DMS 273 (cell line): Measurements from ENCODE around the gene ZSWIM6.
A peak's percentile ranks its signal among the peaks of the same experiment; 100 is the strongest.

ENCODE experiments used
- DNase-seq: peaks from one replicate; lab custom pipeline; 2025; ENCODE audit not compliant: unreplicated experiment; lab: John Stamatoyannopoulos, UW

The ZSWIM6 gene

DNA sequence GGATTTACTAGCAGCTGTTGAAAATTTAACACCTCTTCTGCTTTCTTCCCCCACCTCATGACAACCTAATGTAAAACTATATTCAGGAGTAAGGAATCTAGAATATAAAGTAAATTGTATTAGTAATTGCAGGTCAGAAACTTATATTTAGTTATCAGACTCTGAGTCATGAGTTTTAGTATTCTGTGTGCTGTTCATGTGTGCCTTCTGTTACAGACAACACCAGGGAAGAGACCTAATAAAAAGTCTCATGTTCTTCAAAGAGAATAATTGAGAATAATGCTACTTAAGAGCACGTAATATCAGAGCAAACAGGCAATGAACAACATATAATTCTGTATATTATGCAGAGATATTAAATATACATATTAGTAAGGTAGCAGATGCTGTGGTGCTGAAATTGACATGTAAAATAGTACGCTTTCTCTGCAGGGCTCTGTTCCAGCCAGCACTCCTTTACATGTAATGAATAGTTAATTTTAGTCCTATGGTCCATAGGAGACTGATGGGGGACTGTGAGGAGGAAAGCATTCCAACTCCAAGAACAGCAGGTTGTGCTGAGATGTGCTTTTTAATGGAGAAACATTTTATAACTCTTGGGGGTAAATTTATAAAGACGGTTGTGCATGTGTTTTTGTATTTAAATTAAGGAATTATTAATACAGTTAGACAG is 106.4 kb downstream of the ZSWIM6 start:
- DNase-seq: peak; percentile 57

DNA sequence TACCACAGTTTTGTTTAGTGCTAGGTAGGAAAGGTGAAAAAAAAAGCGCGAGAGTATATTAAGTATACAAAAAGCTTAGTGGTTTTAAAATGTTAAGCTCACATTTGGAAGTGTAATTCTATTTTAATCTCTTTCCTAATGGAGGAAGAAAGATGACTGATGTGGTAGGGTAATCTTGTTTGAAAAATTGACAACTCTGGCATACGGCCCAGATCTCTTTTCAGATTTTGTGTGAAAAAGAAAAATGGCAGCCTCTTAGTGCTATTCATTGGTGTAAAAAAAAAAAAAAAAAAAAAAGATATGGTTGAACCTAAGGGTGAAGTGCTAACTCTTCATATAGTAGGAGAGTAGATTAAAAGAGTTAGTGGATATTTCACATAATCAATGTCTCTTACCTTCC is 108.0 kb downstream of the ZSWIM6 start:
- DNase-seq: no peak

DNA sequence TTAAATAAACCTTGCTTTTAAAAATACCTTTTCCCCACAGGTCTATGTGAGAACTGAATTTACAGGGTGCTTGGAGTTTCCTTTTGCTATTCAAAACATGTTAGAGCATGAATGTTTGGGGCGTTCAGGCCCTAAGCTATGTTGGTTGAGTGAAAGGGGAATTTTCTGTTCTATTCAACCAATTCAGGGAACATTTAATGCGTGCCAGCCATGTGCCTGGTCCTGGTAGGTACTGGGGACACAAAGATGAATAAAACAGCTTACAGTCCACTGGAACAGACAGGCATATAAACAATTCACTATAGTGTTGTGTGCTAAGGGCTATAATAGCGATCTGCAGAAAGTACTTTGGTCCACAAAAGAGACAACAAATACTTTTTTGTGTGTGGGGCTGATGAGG is 108.5 kb downstream of the ZSWIM6 start:
- no peak for DNase-seq

DNA sequence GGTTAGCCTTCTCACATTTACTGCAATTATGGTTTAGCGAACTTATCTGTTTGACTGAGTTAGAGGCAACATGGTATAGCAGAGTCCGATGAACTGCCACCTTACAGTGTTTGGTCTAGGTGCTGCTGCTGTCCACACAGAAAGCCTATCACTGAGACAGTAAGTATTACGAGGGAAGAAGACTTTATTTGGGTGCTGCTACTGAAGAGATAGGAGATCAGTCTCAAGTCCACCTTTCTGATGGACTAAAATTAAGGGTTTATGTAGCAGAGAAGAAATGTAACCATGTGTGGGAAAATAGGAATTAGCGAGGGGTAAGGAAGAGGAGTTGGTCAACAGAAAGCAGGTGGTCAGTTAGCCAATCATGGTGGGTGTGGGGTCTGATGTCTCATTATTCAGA is 109.7 kb downstream of the ZSWIM6 start:
- DNase-seq: no peak

DNA sequence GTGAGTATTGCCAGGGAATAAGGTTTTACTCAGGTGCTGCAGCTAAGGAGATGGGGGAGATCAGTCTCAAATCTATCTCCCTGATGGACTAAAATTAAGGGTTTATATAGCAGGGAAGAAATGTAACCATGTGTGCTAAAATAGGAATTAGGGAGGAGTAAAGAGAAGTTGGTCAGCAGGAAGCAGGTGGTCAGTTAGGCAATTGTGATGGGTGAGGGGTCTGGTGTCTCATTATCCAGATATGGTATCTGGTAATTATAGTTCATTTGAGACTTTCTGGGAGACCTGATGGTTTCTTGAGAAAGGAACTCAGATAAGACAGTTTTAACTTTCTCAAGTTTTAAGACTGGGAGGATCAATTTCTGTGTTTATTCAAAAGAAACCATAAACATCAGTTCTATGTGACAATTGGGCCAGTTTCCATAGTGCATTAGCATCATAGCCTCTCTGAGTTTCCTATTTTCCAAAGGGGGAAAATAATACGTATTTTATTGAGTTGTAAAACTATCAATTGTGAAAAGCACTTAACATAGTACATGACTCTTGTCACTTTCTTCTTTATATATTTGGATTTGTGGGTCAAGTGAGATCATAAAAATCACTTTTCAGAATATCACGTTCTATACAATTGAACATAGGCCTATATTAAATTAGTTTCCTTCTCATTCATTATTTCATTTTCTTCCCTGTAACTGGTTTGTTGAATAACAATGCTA is 115.9 kb downstream of the ZSWIM6 start:
- no peak for DNase-seq

DNA sequence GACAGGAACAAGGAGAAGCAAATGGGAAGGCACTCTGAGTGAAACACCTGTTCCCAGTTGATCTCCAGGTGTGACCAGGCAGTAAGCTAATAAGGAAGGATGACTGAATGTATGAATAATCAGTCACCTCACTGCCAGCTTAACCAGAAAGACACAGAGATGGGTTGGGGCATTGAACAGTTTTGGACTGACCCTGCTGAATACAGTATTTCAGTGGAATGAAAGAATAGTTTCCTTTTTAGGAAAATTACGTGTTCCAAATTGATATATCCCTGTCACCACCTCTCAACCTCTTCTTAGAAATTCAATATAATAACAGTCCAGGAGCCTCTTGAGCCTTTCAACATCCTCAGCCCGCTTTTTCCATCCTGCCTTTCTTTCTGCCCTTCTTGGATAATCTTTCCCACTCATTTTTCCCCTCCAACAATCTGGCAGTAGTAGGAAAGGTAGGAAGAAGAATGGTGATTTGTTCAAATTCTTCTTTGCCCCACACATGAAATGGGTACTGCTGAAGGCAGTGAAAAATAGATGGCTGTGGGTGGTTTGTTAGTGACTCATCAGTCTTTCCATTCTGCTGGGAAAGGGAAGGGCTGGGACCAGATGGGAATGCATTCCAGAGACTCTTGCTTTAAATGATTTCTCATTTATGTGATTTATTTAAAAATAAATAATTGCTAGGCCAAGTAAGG is 117.9 kb downstream of the ZSWIM6 start:
- peak; percentile 77 for DNase-seq

DNA sequence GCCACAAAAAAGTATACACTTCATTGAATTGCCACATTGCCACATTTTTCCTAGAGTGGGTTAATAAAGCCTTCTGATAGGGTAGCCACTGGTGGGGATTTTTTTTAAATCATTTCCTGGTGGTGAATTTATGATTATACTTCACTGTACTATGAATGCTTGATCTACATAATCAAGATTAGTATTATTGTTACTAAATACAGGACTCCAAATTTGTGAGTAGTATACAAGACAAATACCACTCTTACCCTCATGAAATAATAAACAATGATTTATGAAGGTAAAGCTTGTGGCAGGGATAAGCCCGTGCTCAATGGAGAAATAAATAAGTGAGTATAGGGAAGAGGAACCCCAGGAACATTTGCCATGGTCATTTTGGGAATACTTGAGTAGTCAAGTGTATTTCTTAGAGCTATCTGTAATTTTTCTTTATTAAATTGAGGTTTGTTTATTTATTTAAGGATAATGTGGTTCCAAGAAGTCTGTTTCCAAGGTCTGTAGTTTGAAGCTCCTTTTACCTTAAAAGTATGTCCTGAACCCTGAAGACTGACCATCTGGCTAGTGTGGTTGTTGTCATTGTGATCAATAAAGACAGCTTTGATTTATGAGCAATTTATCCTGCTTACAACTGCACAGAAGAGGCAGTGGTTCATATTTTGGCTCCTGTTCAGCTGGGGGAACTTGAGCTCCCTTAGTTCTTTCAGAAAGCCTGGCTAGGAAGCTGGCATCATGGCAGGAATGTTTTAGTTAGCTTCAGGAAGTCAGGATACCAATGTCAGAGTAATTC is 118.6 kb downstream of the ZSWIM6 start:
- DNase-seq: peak; percentile 94

DNA sequence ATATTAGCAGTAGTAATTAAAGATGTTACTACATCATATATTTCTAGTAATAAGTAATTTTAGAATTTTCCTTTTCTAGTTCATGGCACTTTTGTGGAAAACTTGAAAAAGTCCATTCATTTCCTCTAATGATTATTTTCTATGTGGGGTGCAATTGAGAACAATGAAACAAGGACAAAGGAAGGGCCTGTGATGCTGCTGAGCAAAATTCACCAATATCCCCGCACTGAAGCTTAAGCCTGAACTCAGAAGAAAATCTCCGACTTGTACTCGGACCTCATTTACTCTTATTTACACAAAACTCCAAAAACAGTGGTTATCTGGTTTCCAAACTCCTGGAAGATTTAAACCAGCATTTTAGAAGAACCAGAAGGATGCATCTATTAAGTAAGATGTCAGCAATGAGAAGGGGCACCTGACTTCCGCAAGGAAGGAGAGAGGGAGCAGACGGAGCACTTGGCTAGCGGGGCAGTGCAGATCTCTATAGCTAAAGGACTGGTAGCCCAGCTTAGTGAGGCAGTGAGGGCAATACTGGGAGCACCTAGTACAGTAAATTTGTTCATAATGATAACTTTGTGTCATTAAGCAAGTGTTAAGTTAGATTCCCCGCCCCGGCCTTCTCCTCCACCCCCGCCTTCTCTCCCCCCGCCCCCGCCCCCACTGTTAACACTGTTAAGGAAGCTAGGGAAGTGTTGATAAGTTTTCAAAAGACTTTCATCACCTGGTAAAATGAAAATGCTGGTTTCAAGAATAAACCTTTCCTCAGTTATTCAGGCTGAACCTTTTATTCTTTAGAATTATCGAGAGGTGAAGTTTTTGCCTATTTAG is 123.3 kb downstream of the ZSWIM6 start:
- DNase-seq: no peak

DNA sequence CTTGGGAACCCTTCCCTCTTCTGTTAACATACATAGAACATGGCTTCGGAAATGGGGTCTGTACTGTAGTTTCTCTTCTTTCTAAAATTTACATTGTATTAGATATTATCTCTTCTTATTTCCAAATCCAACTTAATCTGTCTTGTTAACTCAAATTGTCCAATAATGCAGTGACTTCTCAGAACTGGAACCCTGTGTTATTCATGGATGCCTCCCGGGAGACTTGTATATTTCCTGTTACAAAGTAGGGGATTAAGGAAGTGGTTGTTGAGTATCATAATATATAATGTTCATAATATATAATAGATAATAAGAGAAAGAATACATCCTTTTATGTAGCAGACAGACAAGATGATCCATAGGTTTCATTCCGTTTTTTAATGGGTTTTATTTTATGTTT is 128.4 kb downstream of the ZSWIM6 start:
- DNase-seq: no peak

DNA sequence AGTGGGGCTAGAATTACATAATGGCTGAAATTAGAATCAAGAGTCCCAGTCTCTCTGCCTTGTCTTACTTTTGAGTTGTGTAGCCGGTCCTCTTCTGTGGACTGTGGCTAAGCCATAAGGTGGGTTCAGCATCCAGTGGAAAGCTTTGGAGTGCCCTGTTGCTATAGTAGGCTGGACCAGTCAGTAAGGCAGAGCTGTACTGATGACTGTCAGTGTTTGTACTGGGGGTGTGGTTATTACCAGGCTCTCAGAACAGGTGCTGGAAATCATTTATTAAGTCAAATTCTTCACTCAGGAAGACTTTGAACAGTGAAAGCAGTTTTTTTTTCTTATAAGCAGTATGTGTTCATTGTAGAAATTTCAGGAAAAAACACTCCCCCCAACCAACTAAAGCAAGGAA is 129.4 kb downstream of the ZSWIM6 start:
- DNase-seq: no peak

DNA sequence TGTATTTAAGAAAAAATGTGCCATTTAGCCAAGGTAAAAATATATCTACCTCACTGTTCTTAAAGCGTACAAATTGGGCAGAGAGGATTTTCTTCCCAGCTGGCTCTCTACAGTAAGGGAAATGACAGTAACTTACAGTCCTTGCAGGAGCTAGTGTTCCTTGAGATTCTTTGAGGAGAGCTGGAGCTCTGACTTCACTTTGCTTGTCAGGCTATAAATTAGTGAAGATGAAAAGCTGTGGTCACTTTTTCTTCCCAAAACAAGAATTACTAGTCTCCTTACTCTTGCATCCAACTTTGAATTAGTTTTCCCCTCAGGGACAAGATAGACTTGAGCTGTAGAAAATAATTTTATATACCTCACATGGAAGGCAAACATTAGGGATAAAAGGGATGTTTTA is 129.9 kb downstream of the ZSWIM6 start:
- DNase-seq: no peak

DNA sequence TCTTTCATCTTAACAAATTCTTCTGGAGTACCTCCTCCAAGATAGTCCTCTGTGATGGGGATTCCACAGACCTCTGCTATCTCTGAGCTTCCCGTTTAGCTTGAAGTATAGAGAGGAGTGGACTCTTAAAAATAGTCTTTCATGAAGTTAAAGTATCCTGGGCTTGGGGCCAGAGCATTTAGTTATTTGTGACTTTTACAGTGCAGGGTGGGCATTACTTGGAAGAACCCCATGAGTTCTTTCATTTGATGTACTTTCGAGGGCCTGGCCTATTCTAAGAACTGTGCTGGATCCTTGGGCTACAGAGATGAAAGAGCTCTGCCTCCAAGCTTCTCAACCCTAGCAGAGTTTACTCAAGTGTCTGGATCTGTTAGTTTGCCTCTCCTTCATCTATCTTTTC is 131.5 kb downstream of the ZSWIM6 start:
- no peak for DNase-seq

DNA sequence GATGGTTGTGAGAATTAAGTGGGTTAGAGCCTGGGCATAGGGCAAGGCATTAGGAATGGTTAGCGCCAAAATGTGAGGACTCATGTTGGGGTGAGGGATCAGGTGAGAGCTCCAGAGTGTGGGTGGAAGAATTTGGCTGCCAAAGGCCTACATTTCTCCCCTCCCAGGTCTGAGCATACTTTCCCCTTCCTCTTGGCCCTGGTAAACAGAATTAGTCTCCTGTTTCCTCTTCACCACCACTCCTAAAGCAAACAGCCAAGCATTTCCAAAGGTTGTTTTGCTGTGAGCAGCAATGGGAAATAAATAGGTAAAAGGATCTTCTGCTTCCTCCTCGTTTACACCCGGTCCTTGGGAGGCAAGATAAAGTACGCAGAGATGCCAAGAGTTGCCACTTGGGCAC is 132.5 kb downstream of the ZSWIM6 start:
- DNase-seq: no peak

DNA sequence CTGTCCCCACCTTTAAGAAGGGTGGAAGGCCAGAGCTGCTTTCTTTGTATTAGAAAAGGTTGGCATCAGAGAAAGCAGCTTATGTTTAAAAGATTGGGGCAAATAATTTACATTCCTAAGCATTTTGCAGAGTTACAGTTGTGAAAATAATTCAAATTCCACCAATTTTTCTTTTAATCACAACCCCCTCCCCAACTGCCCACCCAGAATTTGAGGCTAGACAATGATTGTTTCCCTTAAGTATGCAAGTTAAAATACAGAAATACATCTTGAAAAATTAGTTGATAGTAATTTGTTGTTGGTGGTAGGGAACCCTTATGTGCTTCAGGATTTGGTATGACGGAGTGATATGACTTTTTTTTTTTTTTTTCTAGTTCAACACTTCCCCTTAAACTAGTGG is 133.0 kb downstream of the ZSWIM6 start:
- no peak for DNase-seq

DNA sequence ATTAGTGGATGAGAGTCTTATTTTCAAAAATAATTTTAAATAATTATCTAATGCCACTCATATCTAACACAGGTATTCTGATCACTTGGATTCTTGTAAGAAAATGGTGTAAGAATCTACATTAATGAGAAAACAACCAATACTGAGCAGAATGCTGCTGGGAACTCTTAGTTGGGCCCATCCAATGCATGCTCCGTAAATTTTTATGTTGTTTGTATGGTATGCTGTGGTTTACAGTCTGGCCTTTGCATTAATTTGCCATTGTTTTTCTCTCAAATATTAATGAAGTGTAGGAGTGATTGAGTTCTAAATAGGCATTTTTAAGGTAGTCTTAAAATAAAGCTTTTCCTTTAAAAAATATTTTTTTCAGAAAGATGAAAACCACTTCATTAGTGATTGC is 133.4 kb downstream of the ZSWIM6 start:
- DNase-seq: no peak

DNA sequence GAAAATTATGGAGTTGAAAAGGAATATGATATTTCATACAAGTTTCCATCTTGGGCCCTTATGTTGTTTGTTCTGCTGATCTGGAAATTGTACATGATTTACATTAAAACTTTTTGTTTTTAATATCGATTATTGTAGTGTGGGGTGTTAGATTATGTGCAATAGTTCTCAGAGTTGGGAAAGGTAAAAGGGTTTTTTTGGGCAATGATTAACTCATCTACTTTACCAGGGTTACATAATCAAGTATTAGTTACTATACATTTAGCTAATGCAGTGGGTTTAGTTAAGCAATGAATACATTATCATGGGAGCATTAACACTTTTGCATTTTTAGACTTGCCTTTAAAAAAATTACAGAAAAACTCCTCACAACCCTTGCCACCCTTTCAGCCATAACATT is 134.0 kb downstream of the ZSWIM6 start:
- DNase-seq: no peak

DNA sequence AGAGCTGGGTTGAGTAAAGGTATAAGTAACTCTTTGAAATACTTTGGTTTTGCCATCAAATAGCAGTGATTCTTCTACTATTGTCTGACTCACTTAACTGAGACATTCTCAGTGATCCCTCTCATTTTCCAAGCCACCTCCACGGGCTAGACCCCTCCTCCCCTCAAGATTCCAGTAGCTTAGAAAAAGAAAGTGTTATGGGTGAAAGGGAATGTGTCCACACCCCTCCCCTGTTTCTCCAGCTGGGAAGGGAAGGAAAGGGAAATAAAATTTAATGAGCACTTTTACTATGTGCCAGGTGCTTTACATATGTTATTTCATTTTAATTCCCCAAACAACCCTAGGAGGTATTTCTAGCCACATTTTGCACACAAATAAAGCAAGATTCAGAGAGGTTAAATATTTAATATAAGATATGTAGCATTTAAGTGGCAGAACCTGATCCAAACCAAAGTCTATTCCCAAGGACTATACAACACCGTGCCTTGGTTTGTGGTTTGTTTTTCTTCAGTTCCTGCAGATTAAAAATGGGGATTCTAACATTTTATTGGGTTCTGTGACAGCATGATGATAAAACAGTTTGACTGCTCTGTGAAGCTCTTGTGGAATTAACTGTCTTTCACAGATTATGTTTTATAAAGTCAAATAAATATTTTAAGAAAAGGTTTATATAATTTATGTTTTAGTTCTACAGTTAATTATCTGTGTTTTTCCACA is 135.9 kb downstream of the ZSWIM6 start:
- DNase-seq: peak; percentile 11

DNA sequence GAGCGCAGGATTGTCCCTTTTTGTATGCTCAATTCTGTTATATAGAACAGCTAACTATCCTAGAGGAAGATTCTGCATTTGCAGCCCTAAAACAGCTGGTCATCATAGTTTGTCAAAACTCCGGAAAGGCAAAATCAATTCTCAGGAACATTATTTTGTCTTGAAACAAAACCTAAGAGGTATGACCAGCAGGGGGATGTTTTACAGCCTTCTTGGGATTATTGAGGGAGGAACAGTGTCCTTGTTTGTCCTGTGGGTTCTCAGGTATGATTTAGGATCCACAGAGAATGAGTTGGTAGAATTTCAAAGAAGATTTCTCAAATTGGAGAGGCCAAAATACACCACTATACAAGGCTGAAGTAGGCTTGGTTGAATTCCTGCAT is 136.4 kb downstream of the ZSWIM6 start:
- peak; percentile 9 for DNase-seq

DNA sequence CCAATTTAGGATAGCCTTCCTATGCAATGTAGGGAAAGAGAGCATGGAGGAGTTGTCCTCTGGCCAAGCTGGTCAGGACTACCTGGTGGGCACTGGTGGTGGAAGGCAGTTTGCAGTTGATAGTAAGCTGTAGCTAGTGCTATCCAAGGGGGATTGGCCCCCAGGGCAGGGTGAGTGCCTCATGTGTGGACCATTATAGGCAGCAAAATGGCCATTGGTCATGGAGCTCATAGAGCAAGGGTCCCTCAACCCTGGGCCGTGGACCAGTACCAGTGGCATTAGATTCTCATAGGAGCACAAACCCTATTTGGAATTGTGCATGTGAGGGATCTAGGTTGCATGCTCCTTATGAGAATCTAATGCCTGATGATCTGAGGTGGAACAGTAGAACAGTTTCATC is 139.3 kb downstream of the ZSWIM6 start:
- DNase-seq: no peak
